Right cardiac atrium (tissue), 5 donors: ENCODE measurements around the gene SLC35F2. TPM values are rescaled to one million over a fixed set of nuclear protein-coding genes. Genes with fewer than 3 reads are reported as not detected.
A peak's percentile ranks its signal among the peaks of the same experiment; 100 is the strongest.
"Not testable (repeated sequence)": the region's sequence is repeated elsewhere in the genome, so short reads cannot be mapped to it uniquely, and the experiment has no call there.

Source experiments
- ATAC-seq, 2 donors: fragments of 200-7000 bp; cut with Tn5 transposase; one replicate each; pipeline versions ENCODE4 v1.8.0 to v1.9.1; 2020; ENCODE audit warnings: moderate library complexity in 2 of 2, mild to moderate bottlenecking in 1 of 2
- DNase-seq, 3 donors: peaks; one replicate each; pipeline ENCODE4 v3.0.0-alpha.2; 2020
- H3K27ac ChIP-seq: one replicate; pipeline ENCODE4 v1.5.1; 2013; ENCODE audit warnings: mild to moderate bottlenecking, low read length, control low read depth, moderate library complexity
- H3K27me3 ChIP-seq: one replicate; pipeline ENCODE4 v1.6.1; 2013; ENCODE audit not compliant: control insufficient read depth, insufficient read depth
- H3K4me1 ChIP-seq: one replicate; pipeline ENCODE4 v1.6.1; 2013; ENCODE audit warnings: low read length; ENCODE audit not compliant: control insufficient read depth, insufficient read depth
- H3K4me3 ChIP-seq: one replicate; pipeline ENCODE4 v1.5.1; 2013; ENCODE audit warnings: low read length, control low read depth
- H3K9me3 ChIP-seq: one replicate; pipeline ENCODE4 v1.6.1; 2013; ENCODE audit warnings: low read length; ENCODE audit not compliant: control insufficient read depth
- WGBS: extraction: QIAGEN DNeasy Blood & Tissue Kit; methylation state at CpG from one replicate; pipeline ENCODE4 v1.1.7; 2013; 5-methylcytosine and 5-hydroxymethylcytosine counted together
- intact Hi-C, 4 donors: fragments of 100-400 bp; cut with DNase I; formaldehyde crosslinking; loops; one replicate each; pipeline versions ENCODE4 v1.11.0 to v1.14.0; 2022 to 2023
- polyA plus RNA-seq: library from polyadenylated mRNA; stranded (reverse); fragments of 200-250 nt; gene quantifications from one replicate; pipeline ENCODE4 v1.2.3, GENCODE V29; 2013
- total RNA-seq, 4 donors: library from RNA; stranded (reverse); fragmentation: NEBNext Ultra II Directional; extraction: Animal tissue kit (Norgen Biotek cat#: 25700); gene quantifications; one replicate each; pipeline ENCODE4 v1.2.1, GENCODE V29; 2021
- donor health status: healthy with polysubstance abuse.
- donor health status: DM: no; HTN: yes; CAD: no.
- donor health status: DM: no; HTN: no; CAD: no.
- donor health status: DM: no; HTN: yes; CAD: no; lungs with severe emphysema.
- donor health status: DM: yes; HTN: yes; CAD: no.

SLC35F2 gene
- total and polyA plus RNA-seq, 5 donors, result 1.4 to 3.5 (median 2.3) TPM

GRCh38 chr11:107783121-107783520, 75.5 kb downstream of the SLC35F2 start:
- DNase-seq, result no peak
- no peak for ATAC-seq
- intact Hi-C loops, result no loop called here
- Histone ChIP-seq H3K27me3 (no peaks in the 10 kb centered on the region), H3K4me1 (no peaks in the 10 kb centered on the region), H3K9me3 (no peaks in the 10 kb centered on the region), H3K27ac (no peak overlapping the region), H3K4me3 (no peak overlapping the region)
- WGBS, result 95% methylated on average over 4 of the region's 4 CpGs

DNA sequence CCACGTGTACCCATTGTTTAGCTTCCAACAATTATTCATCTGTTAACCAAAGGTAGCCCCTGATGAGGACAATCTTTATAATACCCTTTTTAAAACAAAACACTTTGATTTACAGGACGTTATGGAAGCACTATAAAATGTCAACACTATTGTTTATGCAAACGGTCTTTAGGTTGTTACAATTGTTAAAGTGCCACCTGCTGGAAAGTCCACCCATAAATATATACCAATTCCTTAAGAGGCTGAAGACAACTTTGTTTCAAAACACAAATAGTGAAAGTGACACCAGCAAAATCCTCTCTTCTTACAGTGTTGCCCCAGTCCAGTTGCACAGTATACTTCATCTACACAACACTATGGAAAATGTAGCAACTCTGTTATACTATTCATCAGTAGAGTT, 77.8 kb downstream of the SLC35F2 start:
- H3K4me3 ChIP-seq, result no peak overlapping the region
- H3K9me3 ChIP-seq, result no peaks in the 10 kb centered on the region
- DNase-seq (no peak), ATAC-seq (no peak)
- H3K27ac ChIP-seq, result no peak overlapping the region
- no peaks in the 10 kb centered on the region for H3K4me1 ChIP-seq
- H3K27me3 ChIP-seq, result no peaks in the 10 kb centered on the region
- intact Hi-C loops, result no loop called here
- 36% methylated on average over 3 of the region's 3 CpGs for WGBS

DNA sequence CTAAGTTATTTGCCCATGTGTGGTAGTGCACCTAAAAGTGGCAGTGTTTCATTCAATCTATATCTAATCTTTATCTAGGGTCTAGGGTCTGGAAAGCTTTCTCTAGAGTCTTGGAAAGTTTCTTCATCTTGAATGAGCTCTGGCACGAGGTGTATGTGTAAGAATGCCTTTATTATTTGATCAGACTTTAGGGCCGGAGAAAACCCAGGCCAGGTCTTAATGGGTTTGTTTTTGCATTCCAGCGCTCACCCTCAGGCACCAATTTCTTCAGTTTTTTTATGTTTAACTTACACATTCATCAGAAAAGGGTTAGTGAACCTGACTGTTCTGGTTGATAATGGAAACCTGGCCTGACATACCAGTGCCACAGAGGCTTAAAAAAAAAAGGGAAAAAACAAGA, 78.5 kb downstream of the SLC35F2 start:
- H3K27me3 ChIP-seq, result no peaks in the 10 kb centered on the region
- no peak overlapping the region for H3K27ac ChIP-seq
- intact Hi-C loops, result no loop called here
- H3K9me3 ChIP-seq, result no peaks in the 10 kb centered on the region
- H3K4me3 ChIP-seq, result no peak overlapping the region
- WGBS, result 50% methylated on average over 3 of the region's 3 CpGs
- no peak for ATAC-seq
- DNase-seq, result no peak
- no peaks in the 10 kb centered on the region for H3K4me1 ChIP-seq

DNA sequence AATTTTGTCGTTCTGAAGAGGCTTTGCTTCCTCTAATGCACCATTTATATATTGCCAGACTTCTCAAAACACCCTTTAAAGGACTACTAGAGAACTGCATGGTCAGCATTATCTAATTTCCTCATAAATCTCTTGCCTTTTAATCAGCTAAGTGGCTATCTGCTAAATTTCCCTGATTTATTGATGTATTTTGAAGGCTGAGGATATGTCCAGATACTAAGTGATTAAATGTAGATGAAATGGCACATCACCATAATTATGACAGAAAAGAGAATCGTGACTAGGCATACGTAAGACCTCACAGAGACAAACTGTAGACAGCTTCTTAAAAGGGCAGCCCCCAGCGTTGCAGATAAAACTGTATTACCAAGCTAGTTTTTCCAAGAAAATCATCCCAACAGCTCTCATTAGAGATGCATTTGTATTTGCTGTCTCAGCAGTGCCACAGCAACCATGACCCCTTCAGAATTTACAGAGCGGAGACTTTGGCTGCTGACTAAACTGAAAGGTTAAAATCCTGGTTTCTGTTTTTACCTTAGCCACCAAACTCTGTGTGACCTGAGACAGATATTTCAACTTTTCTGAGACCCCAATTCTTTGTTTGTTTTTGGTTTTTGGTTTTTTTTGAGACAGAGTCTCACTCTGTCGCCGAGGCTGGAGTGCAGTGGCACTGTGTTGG, 79.6 kb downstream of the SLC35F2 start:
- intact Hi-C loops, result loop anchor here in 3 of 4 donors (10.0 kb wide), 2 partner anchors 204 to 214 kb away; partner anchors contain the start of gene ALKBH8 (in 1 of the 3)
- 78% methylated on average over 7 of the region's 7 CpGs for WGBS
- Histone ChIP-seq H3K9me3 (no peaks in the 10 kb centered on the region), H3K27ac (no peak overlapping the region), H3K4me1 (no peaks in the 10 kb centered on the region), H3K4me3 (no peak overlapping the region), H3K27me3 (no peaks in the 10 kb centered on the region)
- DNase-seq (no peak), ATAC-seq (no peak)

DNA sequence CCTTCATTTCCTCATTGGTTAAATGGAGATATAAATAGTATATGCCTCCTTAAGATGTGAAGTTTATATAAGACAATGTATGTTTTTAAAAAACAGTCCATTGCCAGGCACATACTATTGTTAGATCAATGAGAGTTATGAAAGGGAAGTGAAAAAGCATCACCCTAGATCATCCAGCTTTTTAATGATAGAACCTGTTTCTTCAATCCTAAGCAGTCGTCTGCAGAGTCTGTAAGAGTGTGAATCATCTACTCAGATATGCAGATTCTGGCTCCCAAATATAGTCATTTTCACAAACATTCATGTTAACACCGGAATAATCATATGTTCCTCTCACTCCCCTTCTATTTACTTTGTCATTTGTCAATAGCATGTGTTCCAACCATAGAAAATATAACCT, 81.5 kb downstream of the SLC35F2 start:
- Histone ChIP-seq H3K4me3 (no peak overlapping the region), H3K27me3 (no peaks in the 10 kb centered on the region), H3K27ac (no peak overlapping the region), H3K9me3 (no peaks in the 10 kb centered on the region), H3K4me1 (no peaks in the 10 kb centered on the region)
- intact Hi-C loops, result loop anchor here in 3 of 4 donors (10.0 kb wide), 2 partner anchors 202 to 212 kb away; partner anchors contain the start of gene ALKBH8 (in 1 of the 3)
- no peak for DNase-seq
- 59% methylated on average over 2 of the region's 2 CpGs for WGBS
- no peak for ATAC-seq

DNA sequence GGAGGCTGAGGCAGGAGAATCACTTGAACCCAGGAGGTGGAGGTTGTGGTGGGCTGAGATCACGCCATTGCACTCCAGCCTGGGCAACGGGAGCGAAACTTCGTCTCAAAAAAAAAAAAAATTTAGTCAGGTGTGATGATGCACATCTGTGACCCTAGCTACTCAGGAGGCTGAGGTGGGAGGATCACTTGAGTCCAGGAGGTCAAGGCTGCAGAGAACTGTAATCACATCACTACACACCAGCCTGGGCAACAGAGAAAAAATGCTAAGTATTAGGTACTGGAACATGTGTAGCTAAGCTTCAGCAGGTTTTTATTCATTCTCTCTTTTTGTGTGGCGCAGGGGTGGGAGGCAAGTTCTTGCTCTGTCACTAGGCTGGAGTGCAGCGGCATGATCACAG, 82.5 kb downstream of the SLC35F2 start:
- 95% methylated on average over 6 of the region's 6 CpGs for WGBS
- Histone ChIP-seq H3K4me1 (no peaks in the 10 kb centered on the region), H3K9me3 (no peaks in the 10 kb centered on the region), H3K4me3 (no peak overlapping the region), H3K27ac (no peak overlapping the region), H3K27me3 (no peaks in the 10 kb centered on the region)
- ATAC-seq, result no peak
- DNase-seq, result no peak
- intact Hi-C loops, result loop anchor here in 3 of 4 donors (10.0 kb wide), 2 partner anchors 201 to 211 kb away; partner anchors contain the start of gene ALKBH8 (in 1 of the 3)

- H3K4me3 ChIP-seq, result no peak overlapping the region
- 41% methylated on average over 3 of the region's 3 CpGs for whole genome bisulfite sequencing
- DNase-seq, result no peak
Measured at GRCh38 chr11:107770551-107770951, 88.0 kb downstream of the SLC35F2 start.

DNA sequence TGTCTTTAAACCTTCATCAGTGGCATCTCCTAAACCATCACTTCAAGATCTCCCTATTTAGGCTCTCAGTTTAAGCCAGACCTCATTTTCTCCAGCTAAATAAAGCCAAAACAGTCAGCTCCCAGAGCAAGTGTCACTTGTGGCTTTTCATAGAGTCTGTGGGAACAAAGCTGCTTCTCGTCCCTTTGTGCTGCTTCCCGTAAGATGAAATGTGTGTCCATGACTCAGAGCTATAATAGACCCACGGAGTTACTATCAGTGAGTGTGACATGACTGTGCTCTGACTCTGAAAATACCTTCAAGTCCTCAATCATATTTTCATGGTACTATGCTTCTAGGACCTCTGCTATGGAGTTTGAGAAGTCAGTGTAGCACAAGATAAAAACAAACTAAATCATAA, 89.4 kb downstream of the SLC35F2 start:
- no peak for DNase-seq
- no peaks in the 10 kb centered on the region for H3K9me3 ChIP-seq
- no peaks in the 10 kb centered on the region for H3K27me3 ChIP-seq
- no peak overlapping the region for H3K4me3 ChIP-seq
- peak; percentile 69 to 90 for ATAC-seq
- 43% methylated on average over 3 of the region's 3 CpGs for WGBS
- H3K4me1 ChIP-seq, result no peaks in the 10 kb centered on the region
- intact Hi-C loops, result no loop called here
- peak overlapping the region; percentile 74 for H3K27ac ChIP-seq

More at GRCh38 chr11:107770551-107770951, 88.0 kb downstream of the SLC35F2 start:
- no peak for ATAC-seq
- no peaks in the 10 kb centered on the region for H3K4me1 ChIP-seq
- no peaks in the 10 kb centered on the region for H3K9me3 ChIP-seq
- no peak overlapping the region for H3K27ac ChIP-seq
- intact Hi-C loops, result loop anchor here (5.0 to 10.0 kb wide), 5 partner anchors 78 to 206 kb away; partner anchors contain the start of gene ALKBH8 (in 1 of the 4)
- no peaks in the 10 kb centered on the region for H3K27me3 ChIP-seq

- WGBS, result 77% methylated on average over 7 of the region's 7 CpGs
- ATAC-seq, H3K4me1 ChIP-seq, H3K4me3 ChIP-seq, intact Hi-C loops, H3K27ac ChIP-seq, H3K9me3 ChIP-seq, H3K27me3 ChIP-seq, DNase-seq: not testable (repeated sequence)
Measured at GRCh38 chr11:107758719-107759355, 99.8 kb downstream of the SLC35F2 start.

- Histone ChIP-seq H3K4me3 (no peak overlapping the region), H3K4me1 (no peaks in the 10 kb centered on the region), H3K27me3 (no peaks in the 10 kb centered on the region), H3K27ac (no peak overlapping the region), H3K9me3 (no peaks in the 10 kb centered on the region)
- intact Hi-C loops, result no loop called here
- WGBS, result 91% methylated on average over 1 of the region's 1 CpG
- DNase-seq (no peak), ATAC-seq (no peak)
Measured at GRCh38 chr11:107757661-107758060, 100.9 kb downstream of the SLC35F2 start.

- H3K27me3 ChIP-seq, result no peaks in the 10 kb centered on the region
- intact Hi-C loops, result no loop called here
- no peaks in the 10 kb centered on the region for H3K4me1 ChIP-seq
- ATAC-seq, result no peak
- WGBS, result 88% methylated on average over 1 of the region's 1 CpG
- no peak overlapping the region for H3K4me3 ChIP-seq
- H3K9me3 ChIP-seq, result no peaks in the 10 kb centered on the region
- DNase-seq, result no peak
- H3K27ac ChIP-seq, result no peak overlapping the region
Measured at GRCh38 chr11:107756553-107756952, 102.0 kb downstream of the SLC35F2 start.
